HEK293 (cell line): ENCODE results near the gene RILP.
A peak's percentile ranks its signal among the peaks of the same experiment; 100 is the strongest.

ENCODE experiments used
- BCL11A ChIP-seq: fragments of 450-650 bp; formaldehyde crosslinking; IDR thresholded peaks from 2 replicates; pipeline ENCODE4 v1.5.1; 2016; ENCODE audit warnings: low read depth, missing biosample characterization, missing genetic modification characterization
- EGR2 ChIP-seq: fragments of 450-650 bp; formaldehyde crosslinking; IDR thresholded peaks from 2 replicates; pipeline ENCODE4 v1.5.1; 2016; ENCODE audit warnings: low read depth, missing biosample characterization, missing genetic modification characterization
- HOXD13 ChIP-seq: sonication (generic); formaldehyde crosslinking; IDR thresholded peaks from 2 replicates; pipeline ENCODE4 v1.8.0; 2022; ENCODE audit warnings: missing genetic modification reagents, borderline replicate concordance
- KLF1 ChIP-seq: fragments of 450-650 bp; formaldehyde crosslinking; IDR thresholded peaks from 2 replicates; pipeline ENCODE4 v1.5.1; 2016; ENCODE audit warnings: missing biosample characterization, missing genetic modification characterization
- KLF16 ChIP-seq: fragments of 450-650 bp; formaldehyde crosslinking; IDR thresholded peaks from 2 replicates; pipeline ENCODE4 v1.5.1; 2017; ENCODE audit warnings: missing biosample characterization, missing genetic modification characterization
- KLF7 ChIP-seq: fragments of 450-650 bp; formaldehyde crosslinking; IDR thresholded peaks from 2 replicates; pipeline ENCODE4 v1.5.1; 2016; ENCODE audit warnings: missing biosample characterization, missing genetic modification characterization, borderline replicate concordance
- KLF8 ChIP-seq: fragments of 450-650 bp; formaldehyde crosslinking; IDR thresholded peaks from 2 replicates; pipeline ENCODE4 v1.5.1; 2016; ENCODE audit warnings: missing biosample characterization, missing genetic modification characterization
- REPIN1 ChIP-seq: fragments of 450-650 bp; formaldehyde crosslinking; IDR thresholded peaks from 2 replicates; pipeline ENCODE4 v1.5.1; 2017; ENCODE audit warnings: missing biosample characterization, missing genetic modification characterization, low read depth
- SALL2 ChIP-seq: fragments of 450-650 bp; formaldehyde crosslinking; IDR thresholded peaks from 2 replicates; pipeline ENCODE4 v1.5.0; 2017; ENCODE audit warnings: missing biosample characterization, mild to moderate bottlenecking, missing genetic modification characterization, borderline replicate concordance
- SCRT2 ChIP-seq: fragments of 450-650 bp; formaldehyde crosslinking; IDR thresholded peaks from 2 replicates; pipeline ENCODE4 v1.5.1; 2016; ENCODE audit warnings: missing biosample characterization, missing genetic modification characterization
- TCF7L2 ChIP-seq: IDR thresholded peaks from 2 replicates; pipeline ENCODE4 v1.6.1; 2011; ENCODE audit warnings: low read depth, mild to moderate bottlenecking, inconsistent platforms, low read length, moderate library complexity, borderline replicate concordance
- ZBTB7A ChIP-seq: fragments of 450-650 bp; formaldehyde crosslinking; IDR thresholded peaks from 2 replicates; pipeline ENCODE4 v1.5.1; 2016; ENCODE audit warnings: low read depth, missing biosample characterization, missing genetic modification characterization
- ZEB2 ChIP-seq: fragments of 450-650 bp; formaldehyde crosslinking; IDR thresholded peaks from 2 replicates; pipeline ENCODE4 v1.5.1; 2016; ENCODE audit warnings: missing biosample characterization, missing genetic modification characterization
- ZFP69B ChIP-seq: fragments of 450-650 bp; formaldehyde crosslinking; IDR thresholded peaks from 2 replicates; pipeline ENCODE4 v1.5.1; 2016; ENCODE audit warnings: missing biosample characterization, missing genetic modification characterization
- ZNF10 ChIP-seq: fragments of 450-650 bp; formaldehyde crosslinking; IDR thresholded peaks from 2 replicates; pipeline ENCODE4 v1.5.1; 2017; ENCODE audit warnings: missing biosample characterization, missing genetic modification characterization
- ZNF146 ChIP-seq: fragments of 450-650 bp; formaldehyde crosslinking; IDR thresholded peaks from 2 replicates; pipeline ENCODE4 v1.5.1; 2016; ENCODE audit warnings: missing biosample characterization, missing genetic modification characterization
- ZNF202 ChIP-seq: fragments of 450-650 bp; formaldehyde crosslinking; IDR thresholded peaks from 2 replicates; pipeline ENCODE4 v1.5.1; 2016; ENCODE audit warnings: missing biosample characterization, missing genetic modification characterization, borderline replicate concordance
- ZNF214 ChIP-seq: fragments of 450-650 bp; formaldehyde crosslinking; IDR thresholded peaks from 2 replicates; pipeline ENCODE4 v1.5.1; 2017; ENCODE audit warnings: missing biosample characterization, mild to moderate bottlenecking, missing genetic modification characterization, borderline replicate concordance
- ZNF248 ChIP-seq: fragments of 450-650 bp; formaldehyde crosslinking; IDR thresholded peaks from 2 replicates; pipeline ENCODE4 v1.5.1; 2017; ENCODE audit warnings: missing biosample characterization, missing genetic modification characterization
- ZNF391 ChIP-seq: fragments of 450-650 bp; formaldehyde crosslinking; IDR thresholded peaks from 2 replicates; pipeline ENCODE4 v1.5.1; 2016; ENCODE audit warnings: low read depth, missing biosample characterization, missing genetic modification characterization, borderline replicate concordance
- ZNF394 ChIP-seq: fragments of 450-650 bp; formaldehyde crosslinking; IDR thresholded peaks from 2 replicates; pipeline ENCODE4 v1.5.1; 2016; ENCODE audit warnings: missing biosample characterization, missing genetic modification characterization, mild to moderate bottlenecking, moderate library complexity, borderline replicate concordance
- ZNF473 ChIP-seq: fragments of 450-650 bp; formaldehyde crosslinking; IDR thresholded peaks from 2 replicates; pipeline ENCODE4 v1.5.1; 2017; ENCODE audit warnings: missing biosample characterization, missing genetic modification characterization
- ZNF571 ChIP-seq: fragments of 450-650 bp; formaldehyde crosslinking; IDR thresholded peaks from 2 replicates; pipeline ENCODE4 v1.5.0; 2017; ENCODE audit warnings: missing biosample characterization, missing genetic modification characterization
- ZNF621 ChIP-seq: fragments of 450-650 bp; formaldehyde crosslinking; IDR thresholded peaks from 2 replicates; pipeline ENCODE4 v1.5.1; 2017; ENCODE audit warnings: missing biosample characterization, missing genetic modification characterization
- ZNF707 ChIP-seq: fragments of 450-650 bp; formaldehyde crosslinking; IDR thresholded peaks from 2 replicates; pipeline ENCODE4 v1.5.1; 2016; ENCODE audit warnings: missing biosample characterization, missing genetic modification characterization
- ZNF830 ChIP-seq: fragments of 450-650 bp; IDR thresholded peaks from 2 replicates; pipeline ENCODE4 v1.5.0; 2018; ENCODE audit warnings: missing biosample characterization, missing genetic modification characterization, low read depth, mild to moderate bottlenecking, moderate library complexity
- TF ChIP-seq, protein P1 (sequence below): fragments of 450-650 bp; formaldehyde crosslinking; IDR thresholded peaks from 2 replicates; pipeline ENCODE4 v1.5.1; 2016; ENCODE audit warnings: missing biosample characterization, missing genetic modification characterization
- TF ChIP-seq, protein P2 (sequence below): fragments of 450-650 bp; IDR thresholded peaks from 2 replicates; pipeline ENCODE4 v1.5.1; 2018; ENCODE audit warnings: missing biosample characterization, mild to moderate bottlenecking, missing genetic modification characterization
- TF ChIP-seq, protein P3 (sequence below): fragments of 450-650 bp; formaldehyde crosslinking; IDR thresholded peaks from 2 replicates; pipeline ENCODE4 v1.5.1; 2016; ENCODE audit warnings: missing biosample characterization, missing genetic modification characterization
- TF ChIP-seq, protein P4 (sequence below): fragments of 450-650 bp; formaldehyde crosslinking; IDR thresholded peaks from 2 replicates; pipeline ENCODE4 v1.5.1; 2016; ENCODE audit warnings: missing biosample characterization, missing genetic modification characterization
- TF ChIP-seq, protein P5 (sequence below): fragments of 450-650 bp; formaldehyde crosslinking; IDR thresholded peaks from 2 replicates; pipeline ENCODE4 v1.5.1; 2016; ENCODE audit warnings: missing biosample characterization, missing genetic modification characterization, low read depth

The RILP gene

DNA sequence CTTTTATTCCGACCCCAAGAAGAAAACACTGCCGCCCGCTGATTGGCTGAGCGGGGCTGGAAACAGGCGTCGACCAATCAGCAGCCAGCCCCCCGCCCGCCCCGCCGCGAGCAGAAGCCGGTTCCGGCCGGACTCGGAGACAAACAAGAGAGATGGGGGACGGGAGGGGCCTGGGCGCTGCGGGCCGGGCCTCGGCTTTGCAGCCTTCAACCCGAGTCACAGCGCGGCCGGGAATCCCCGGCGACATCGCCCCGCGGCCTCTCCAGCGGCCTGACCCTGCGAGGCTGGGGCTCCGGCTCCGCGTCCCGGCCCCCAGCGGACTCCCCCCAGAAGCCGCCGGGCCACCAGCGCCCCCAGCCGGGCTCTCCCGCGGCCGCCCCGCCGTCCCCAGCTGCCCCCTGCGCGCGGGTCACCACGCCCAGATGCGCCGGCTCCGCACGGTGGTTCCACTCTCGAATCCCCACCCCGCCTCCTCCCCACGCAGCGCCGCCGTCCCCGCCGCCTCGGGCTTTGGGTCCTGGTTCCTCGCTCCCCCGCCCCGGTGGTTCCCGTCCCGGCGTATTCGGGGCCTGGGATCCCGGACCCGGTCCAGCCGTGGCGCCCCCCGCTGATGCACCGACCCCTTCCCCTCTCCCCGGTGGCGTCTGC is 20.7 kb downstream of the RILP start (continued):
- no peak for TF ChIP-seq ZNF621
- no peak for TF ChIP-seq TCF7L2
- TF ChIP-seq ZEB2 (tag by site-specific recombination) = 0 out of 2 replicates have a peak, but pooled peaks have one; percentile 1
- no peak for TF ChIP-seq ZNF707 (tag by site-specific recombination)
- TF ChIP-seq, protein P1, sequence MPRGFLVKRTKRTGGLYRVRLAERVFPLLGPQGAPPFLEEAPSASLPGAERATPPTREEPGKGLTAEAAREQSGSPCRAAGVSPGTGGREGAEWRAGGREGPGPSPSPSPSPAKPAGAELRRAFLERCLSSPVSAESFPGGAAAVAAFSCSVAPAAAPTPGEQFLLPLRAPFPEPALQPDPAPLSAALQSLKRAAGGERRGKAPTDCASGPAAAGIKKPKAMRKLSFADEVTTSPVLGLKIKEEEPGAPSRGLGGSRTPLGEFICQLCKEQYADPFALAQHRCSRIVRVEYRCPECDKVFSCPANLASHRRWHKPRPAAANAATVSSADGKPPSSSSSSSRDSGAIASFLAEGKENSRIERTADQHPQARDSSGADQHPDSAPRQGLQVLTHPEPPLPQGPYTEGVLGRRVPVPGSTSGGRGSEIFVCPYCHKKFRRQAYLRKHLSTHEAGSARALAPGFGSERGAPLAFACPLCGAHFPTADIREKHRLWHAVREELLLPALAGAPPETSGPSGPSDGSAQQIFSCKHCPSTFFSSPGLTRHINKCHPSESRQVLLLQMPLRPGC (tag by site-specific recombination) = no peak
- no peak for TF ChIP-seq ZNF473 (tag by site-specific recombination)
- TF ChIP-seq ZNF10 (tag by site-specific recombination) = no peak
- TF ChIP-seq ZNF830 = no peak
- TF ChIP-seq, protein P2, sequence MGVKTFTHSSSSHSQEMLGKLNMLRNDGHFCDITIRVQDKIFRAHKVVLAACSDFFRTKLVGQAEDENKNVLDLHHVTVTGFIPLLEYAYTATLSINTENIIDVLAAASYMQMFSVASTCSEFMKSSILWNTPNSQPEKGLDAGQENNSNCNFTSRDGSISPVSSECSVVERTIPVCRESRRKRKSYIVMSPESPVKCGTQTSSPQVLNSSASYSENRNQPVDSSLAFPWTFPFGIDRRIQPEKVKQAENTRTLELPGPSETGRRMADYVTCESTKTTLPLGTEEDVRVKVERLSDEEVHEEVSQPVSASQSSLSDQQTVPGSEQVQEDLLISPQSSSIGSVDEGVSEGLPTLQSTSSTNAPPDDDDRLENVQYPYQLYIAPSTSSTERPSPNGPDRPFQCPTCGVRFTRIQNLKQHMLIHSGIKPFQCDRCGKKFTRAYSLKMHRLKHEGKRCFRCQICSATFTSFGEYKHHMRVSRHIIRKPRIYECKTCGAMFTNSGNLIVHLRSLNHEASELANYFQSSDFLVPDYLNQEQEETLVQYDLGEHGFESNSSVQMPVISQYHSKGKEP (tag by site-specific recombination) = peak; percentile 48; the same call in 1 of the 2 replicates
- no peak for TF ChIP-seq KLF7 (tag by site-specific recombination)
- TF ChIP-seq, protein P3, sequence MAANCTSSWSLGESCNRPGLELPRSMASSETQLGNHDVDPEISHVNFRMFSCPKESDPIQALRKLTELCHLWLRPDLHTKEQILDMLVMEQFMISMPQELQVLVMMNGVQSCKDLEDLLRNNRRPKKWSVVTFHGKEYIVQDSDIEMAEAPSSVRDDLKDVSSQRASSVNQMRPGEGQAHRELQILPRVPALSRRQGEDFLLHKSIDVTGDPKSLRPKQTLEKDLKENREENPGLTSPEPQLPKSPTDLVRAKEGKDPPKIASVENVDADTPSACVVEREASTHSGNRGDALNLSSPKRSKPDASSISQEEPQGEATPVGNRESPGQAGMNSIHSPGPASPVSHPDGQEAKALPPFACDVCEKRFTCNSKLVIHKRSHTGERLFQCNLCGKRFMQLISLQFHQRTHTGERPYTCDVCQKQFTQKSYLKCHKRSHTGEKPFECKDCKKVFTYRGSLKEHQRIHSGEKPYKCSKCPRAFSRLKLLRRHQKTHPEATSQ (tag by site-specific recombination) = no peak
- TF ChIP-seq KLF1 (tag by site-specific recombination) = 0 out of 2 replicates have a peak, but pooled peaks have one; percentile 25
- no peak for TF ChIP-seq HOXD13 (CRISPR knock-in tag)
- TF ChIP-seq REPIN1 (tag by site-specific recombination) = no peak
- no peak for TF ChIP-seq SCRT2 (tag by site-specific recombination)
- no peak for TF ChIP-seq ZNF394 (tag by site-specific recombination)
- no peak for TF ChIP-seq KLF16
- no peak for TF ChIP-seq ZNF146 (tag by site-specific recombination)
- TF ChIP-seq ZNF571 (tag by site-specific recombination) = no peak
- TF ChIP-seq ZNF214 (tag by site-specific recombination) = no peak
- no peak for TF ChIP-seq SALL2
- TF ChIP-seq, protein P4, sequence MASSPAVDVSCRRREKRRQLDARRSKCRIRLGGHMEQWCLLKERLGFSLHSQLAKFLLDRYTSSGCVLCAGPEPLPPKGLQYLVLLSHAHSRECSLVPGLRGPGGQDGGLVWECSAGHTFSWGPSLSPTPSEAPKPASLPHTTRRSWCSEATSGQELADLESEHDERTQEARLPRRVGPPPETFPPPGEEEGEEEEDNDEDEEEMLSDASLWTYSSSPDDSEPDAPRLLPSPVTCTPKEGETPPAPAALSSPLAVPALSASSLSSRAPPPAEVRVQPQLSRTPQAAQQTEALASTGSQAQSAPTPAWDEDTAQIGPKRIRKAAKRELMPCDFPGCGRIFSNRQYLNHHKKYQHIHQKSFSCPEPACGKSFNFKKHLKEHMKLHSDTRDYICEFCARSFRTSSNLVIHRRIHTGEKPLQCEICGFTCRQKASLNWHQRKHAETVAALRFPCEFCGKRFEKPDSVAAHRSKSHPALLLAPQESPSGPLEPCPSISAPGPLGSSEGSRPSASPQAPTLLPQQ (tag by site-specific recombination) = no peak; the same call in 1 of the 2 replicates
- no peak; the same call in 1 of the 2 replicates for TF ChIP-seq KLF8 (tag by site-specific recombination)
- TF ChIP-seq ZBTB7A = no peak
- TF ChIP-seq, protein P5, sequence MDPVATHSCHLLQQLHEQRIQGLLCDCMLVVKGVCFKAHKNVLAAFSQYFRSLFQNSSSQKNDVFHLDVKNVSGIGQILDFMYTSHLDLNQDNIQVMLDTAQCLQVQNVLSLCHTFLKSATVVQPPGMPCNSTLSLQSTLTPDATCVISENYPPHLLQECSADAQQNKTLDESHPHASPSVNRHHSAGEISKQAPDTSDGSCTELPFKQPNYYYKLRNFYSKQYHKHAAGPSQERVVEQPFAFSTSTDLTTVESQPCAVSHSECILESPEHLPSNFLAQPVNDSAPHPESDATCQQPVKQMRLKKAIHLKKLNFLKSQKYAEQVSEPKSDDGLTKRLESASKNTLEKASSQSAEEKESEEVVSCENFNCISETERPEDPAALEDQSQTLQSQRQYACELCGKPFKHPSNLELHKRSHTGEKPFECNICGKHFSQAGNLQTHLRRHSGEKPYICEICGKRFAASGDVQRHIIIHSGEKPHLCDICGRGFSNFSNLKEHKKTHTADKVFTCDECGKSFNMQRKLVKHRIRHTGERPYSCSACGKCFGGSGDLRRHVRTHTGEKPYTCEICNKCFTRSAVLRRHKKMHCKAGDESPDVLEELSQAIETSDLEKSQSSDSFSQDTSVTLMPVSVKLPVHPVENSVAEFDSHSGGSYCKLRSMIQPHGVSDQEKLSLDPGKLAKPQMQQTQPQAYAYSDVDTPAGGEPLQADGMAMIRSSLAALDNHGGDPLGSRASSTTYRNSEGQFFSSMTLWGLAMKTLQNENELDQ (tag by site-specific recombination) = no peak
- no peak for TF ChIP-seq EGR2 (tag by site-specific recombination)
- no peak for TF ChIP-seq ZNF248 (tag by site-specific recombination)
- no peak for TF ChIP-seq ZFP69B (tag by site-specific recombination)
- TF ChIP-seq ZNF391 = no peak
- TF ChIP-seq ZNF202 = no peak
- no peak for TF ChIP-seq BCL11A (tag by site-specific recombination)
